Astrocyte of the spinal cord (primary cell): ENCODE measurements around the gene GRIN1.

ENCODE experiments used
- DNase-seq: peaks from one replicate; pipeline ENCODE4 v3.0.0; 2011; ENCODE audit warnings: low read depth, low spot score
- H3K4me3 ChIP-seq: 2 replicates; pipeline ENCODE4 v1.5.1; 2011; ENCODE audit warnings: low read depth, mild to moderate bottlenecking, low read length, moderate library complexity
- in situ Hi-C: cut with HindIII; loops from 2 replicates; pipeline ENCODE4 v1.10.0; 2017; ENCODE audit warnings: low sequenced_read_pairs
- TF ChIP-seq, protein P1 (sequence below): IDR thresholded peaks from 2 replicates; pipeline ENCODE4 v1.5.1; 2012; ENCODE audit warnings: low read depth, mild to moderate bottlenecking, low read length, inconsistent platforms

GRIN1 gene

DNA sequence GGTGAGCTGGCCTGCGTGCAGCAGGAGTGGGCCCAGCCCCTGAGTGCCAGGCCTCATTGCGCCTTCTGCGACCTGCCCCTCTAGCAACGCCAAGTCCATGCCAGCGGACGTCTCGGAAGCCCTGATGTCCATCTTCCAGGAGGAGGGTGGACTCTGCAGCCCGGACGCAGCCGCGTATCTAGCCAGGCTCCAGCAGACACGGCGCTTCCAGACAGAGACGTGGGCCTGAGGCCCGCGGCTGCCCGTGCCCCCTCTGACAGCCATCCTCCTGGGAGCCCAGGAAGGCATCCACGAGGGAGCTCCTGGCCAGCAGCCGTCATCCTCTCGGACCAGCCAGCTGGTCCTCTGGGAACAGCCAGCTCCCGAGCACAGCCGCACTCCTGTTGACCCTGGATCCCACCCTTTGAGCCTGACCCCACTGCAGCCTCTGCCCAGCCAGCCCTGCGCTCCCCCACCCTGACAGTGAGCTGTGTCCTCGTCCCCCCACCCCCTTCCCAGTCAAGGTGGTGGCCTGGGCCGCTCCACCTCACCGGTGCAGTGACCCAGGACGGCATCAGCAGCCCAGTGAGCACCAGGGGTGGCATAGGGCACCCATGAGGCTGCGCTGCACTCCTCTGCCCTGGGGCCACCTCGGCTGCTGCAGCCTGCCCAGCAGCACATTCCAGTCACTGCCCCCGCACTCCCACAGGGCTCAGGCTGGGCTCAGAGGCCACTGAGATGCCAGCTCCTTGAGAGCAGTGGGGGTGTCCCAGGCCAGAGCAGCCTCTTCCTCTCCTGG lies 77.4 kb downstream of the GRIN1 start:
- TF ChIP-seq, protein P1, sequence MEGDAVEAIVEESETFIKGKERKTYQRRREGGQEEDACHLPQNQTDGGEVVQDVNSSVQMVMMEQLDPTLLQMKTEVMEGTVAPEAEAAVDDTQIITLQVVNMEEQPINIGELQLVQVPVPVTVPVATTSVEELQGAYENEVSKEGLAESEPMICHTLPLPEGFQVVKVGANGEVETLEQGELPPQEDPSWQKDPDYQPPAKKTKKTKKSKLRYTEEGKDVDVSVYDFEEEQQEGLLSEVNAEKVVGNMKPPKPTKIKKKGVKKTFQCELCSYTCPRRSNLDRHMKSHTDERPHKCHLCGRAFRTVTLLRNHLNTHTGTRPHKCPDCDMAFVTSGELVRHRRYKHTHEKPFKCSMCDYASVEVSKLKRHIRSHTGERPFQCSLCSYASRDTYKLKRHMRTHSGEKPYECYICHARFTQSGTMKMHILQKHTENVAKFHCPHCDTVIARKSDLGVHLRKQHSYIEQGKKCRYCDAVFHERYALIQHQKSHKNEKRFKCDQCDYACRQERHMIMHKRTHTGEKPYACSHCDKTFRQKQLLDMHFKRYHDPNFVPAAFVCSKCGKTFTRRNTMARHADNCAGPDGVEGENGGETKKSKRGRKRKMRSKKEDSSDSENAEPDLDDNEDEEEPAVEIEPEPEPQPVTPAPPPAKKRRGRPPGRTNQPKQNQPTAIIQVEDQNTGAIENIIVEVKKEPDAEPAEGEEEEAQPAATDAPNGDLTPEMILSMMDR = no peak
- in situ Hi-C loops = no loop called here
- no peak overlapping the region for H3K4me3 ChIP-seq
- no peak for DNase-seq

DNA sequence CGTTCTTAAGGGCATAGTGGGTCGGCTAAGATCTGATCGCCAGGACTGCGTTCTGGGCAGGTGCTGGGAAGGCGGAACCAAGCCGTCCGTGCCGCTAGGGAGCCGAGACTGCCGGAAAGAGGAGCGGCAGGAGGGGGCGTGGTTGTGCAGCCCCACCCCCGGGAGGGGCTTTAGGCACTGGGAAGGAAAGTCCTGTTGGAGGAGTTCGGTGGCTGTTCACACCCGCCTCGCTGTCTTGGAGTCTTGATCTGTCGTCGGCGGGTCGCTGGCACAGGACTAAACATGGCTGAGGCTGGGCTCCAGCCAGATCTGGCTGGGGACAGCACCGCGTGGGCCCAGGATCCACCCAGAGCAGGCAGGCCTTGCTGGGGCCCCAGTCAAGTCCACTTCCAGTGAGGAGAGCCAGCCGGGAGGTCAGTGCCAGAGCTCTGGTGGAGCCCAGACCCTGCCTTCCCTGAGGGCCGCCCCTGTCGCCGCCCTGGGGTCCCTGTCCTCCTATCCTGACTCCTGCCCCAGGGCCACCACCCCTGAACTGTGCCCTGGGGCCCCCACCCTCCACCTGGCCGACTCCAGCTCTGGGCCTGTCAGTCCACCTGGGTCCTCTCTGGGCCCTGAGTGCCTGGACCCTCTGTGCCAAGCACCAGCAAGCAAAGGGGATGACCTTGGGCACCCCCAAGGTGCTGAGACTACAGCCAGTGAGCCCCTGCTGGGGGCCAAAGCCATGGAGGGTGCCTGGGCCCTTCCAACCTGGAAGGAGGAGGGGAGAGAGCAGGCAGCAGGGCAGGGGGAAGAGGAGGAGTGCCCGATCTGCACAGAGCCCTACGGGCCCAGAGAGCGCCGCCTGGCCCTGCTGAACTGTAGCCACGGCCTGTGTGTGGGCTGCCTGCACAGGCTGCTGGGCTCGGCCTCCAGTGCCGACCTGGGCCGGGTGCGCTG lies 78.6 kb downstream of the GRIN1 start:
- in situ Hi-C loops = no loop called here
- TF ChIP-seq, protein P1 = no peak
- H3K4me3 ChIP-seq = no peak overlapping the region
- no peak for DNase-seq

DNA sequence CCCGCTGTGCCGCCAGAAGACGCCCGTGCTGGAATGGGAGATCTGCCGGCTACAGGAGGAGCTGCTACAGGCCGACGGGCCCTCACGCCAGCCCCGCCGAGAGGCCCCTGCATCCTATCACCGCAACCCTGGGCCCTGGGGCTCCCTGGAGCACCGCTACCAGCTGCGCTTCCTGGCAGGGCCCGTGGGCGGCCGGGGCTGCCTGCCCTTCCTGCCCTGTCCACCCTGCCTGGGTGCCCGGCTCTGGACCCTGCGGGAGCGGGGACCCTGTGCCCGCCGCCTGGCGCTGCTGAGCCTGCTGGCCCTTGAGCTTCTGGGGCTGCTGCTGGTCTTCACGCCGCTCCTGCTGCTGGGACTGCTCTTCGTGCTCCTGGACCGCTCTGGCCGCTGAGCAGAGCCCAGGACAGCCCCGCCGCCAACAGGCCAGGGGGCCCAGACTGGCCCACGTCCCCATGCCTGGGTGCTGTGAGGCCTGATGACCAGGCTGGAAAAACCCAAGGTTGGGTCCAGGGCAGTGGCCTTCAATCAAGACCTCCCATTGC lies 79.3 kb downstream of the GRIN1 start:
- TF ChIP-seq, protein P1 = no peak
- DNase-seq = no peak
- no peak overlapping the region for H3K4me3 ChIP-seq
- in situ Hi-C loops = no loop called here
